Measurements from ENCODE around the gene TFCP2L1.
"Not testable (repeated sequence)": the region's sequence is repeated elsewhere in the genome, so short reads cannot be mapped to it uniquely, and the experiment has no call there.

The TFCP2L1 gene

GRCh38 chr2:121284463-121285449 lies at the start of gene TFCP2L1:
TSS of gene TFCP2L1 (minus strand) at chr2:121285202. CDS start at chr2:121285109, 93 bp downstream.
- DNase-seq (ENCODE audit: insufficient read length, low spot score) (no peak), FAIRE-seq (no peak)

DNA sequence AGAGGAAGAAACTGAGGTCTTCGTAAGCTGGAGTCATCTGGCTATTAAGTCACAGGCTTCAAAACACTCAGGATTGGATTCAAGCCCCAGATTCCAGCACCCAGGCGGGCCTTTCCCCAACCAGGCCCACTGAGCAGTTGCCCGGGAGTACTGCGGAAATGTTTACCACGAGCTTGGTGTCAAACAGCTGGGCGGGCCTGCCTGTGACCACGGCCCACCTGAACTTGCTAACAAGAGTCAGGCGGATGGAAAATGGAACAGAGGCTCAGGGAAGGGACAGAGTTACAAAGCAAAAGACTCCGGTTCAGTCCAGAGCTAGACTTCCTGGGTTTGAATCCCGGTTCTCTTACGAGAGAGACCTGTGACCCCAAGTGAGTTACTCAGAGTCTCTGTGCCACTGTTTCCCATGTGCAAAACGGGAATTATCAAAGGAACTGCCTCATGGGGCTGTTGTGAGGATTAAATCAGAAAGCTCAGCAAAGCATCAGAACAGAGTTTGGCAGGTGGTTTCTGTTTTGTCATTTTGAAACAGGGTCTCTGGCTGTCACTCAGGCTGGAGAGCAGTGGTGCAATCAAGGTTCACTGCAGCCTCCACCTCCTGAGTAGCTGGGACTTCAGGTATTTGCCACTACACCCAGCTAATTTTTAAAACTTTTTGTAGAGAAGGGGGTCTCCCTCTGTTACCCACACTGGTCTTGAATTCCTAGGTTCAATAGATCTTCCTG lies 49.0 kb upstream of the TFCP2L1 start:
- DNase-seq (ENCODE audit: insufficient read length, low spot score): no peak
- FAIRE-seq: peak; percentile 4

DNA sequence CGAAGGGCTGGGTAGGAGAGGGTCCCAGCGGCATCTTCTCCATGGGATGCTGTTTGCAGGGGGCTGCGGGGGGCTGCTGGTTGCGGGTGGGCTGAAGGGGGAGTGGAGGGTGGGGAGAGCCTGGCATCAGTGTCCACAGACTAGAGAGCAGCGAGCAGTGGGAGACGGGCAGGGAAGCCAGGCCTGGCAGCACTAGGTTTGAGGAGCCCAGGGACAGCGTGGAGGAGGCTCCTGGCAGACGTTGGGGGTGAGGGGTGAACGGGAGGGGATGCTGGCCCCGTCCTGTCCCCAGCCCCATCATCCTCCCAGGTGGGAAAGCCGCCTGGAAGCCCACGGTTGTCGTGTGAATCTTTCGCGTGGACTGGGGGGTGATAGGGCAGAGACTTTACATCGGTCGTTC lies 48.2 kb upstream of the TFCP2L1 start:
- FAIRE-seq (no peak), DNase-seq (ENCODE audit: insufficient read length, low spot score) (no peak)

GRCh38 chr2:121331324-121331723 lies 46.3 kb upstream of the TFCP2L1 start:
- FAIRE-seq; DNase-seq (ENCODE audit: insufficient read length, low spot score): not testable (repeated sequence)

GRCh38 chr2:121330921-121331320 lies 45.9 kb upstream of the TFCP2L1 start:
- FAIRE-seq: no peak

DNA sequence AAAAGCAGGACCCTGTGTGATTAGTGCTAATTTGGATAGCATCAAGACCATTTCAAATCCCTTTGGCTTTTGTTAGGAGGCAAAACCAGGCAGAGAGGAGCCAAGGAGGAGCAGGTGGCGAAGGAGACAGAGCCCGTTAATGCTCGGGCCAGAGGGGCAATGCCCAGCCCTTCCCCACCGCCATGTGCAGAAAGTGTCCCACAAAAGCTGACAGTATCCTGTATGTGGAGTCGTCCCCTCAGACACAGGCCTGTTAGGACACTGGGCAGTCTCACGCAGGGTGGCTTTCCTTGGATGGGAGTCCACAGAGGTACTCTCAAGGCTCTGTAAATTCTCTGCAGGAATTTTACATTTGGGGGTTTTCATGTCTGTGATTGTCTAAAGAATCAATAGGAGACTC lies 44.8 kb upstream of the TFCP2L1 start:
- FAIRE-seq: no peak
- DNase-seq (ENCODE audit: insufficient read length, low spot score): no peak

More at GRCh38 chr2:121330921-121331320, 45.9 kb upstream of the TFCP2L1 start:
- DNase-seq (ENCODE audit: insufficient read length, low spot score): no peak

DNA sequence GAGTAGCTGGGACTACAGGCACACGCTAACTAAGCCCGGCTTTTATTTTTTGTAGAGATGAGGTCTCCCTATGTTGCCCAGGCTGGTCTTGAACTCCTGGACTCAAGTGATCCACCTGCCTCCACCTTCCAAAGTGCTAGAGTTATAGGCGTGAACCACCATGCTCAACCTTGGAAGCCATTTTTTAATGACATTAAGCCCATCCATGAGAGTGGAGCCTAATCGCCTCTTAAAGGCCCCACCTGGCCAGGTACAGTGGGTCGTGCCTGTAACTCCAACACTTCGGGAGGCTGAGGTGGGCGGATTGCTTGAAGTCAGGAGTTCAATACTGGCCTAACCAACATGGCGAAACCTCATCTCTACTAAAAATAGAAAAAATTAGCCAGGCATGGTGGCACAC lies 41.6 kb upstream of the TFCP2L1 start:
- FAIRE-seq: no peak
- DNase-seq (ENCODE audit: insufficient read length, low spot score): no peak

DNA sequence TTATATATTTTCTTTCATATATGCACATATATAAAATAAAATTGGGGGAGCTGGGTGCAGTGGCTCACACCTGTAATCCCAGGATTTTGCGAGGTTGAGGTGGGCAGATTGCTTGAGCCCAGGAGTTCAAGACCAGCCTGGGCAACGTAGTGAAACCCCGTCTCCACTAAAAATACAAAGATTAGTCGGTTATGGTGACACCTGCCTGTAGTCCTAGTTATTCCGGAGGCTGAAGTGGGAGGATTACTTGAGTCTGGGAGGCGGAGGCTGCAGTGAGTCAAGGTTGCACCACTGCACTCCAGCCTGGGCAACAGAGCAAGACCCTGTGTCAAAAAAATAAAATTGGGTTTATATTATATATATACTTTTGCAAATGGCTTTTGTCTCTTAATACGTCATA lies 39.6 kb upstream of the TFCP2L1 start:
- no peak for FAIRE-seq
- no peak for DNase-seq (ENCODE audit: insufficient read length, low spot score)

GRCh38 chr2:121321476-121321875 lies 36.5 kb upstream of the TFCP2L1 start:
- no peak for DNase-seq (ENCODE audit: insufficient read length, low spot score)
- no peak for FAIRE-seq

- no peak for FAIRE-seq
Observed at GRCh38 chr2:121319941-121320340, 34.9 kb upstream of the TFCP2L1 start.

DNA sequence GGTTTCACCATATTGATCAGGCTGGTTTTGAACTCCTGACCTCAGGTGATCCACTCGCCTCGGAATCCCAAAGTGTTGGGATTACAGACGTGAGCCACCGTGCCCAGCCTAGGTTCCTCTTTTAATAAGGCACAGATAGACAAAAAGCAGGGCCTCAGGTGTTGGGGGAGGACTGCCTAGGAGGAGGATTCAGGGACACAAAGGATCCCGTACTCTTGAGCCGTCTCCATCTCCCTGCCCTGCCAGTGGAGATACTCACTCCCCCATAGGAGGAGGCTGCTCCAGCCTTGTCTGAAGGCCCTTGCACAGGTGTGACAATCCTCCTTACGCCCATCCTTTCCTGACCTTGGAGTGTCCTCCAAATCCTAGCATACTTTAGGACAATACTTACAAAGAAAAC lies 32.0 kb upstream of the TFCP2L1 start:
- FAIRE-seq (no peak), DNase-seq (ENCODE audit: insufficient read length, low spot score) (no peak)

More at GRCh38 chr2:121319941-121320340, 34.9 kb upstream of the TFCP2L1 start:
- no peak for DNase-seq (ENCODE audit: insufficient read length, low spot score)

GRCh38 chr2:121313701-121314100 lies 28.7 kb upstream of the TFCP2L1 start:
- FAIRE-seq; DNase-seq (ENCODE audit: insufficient read length, low spot score): not testable (repeated sequence)

DNA sequence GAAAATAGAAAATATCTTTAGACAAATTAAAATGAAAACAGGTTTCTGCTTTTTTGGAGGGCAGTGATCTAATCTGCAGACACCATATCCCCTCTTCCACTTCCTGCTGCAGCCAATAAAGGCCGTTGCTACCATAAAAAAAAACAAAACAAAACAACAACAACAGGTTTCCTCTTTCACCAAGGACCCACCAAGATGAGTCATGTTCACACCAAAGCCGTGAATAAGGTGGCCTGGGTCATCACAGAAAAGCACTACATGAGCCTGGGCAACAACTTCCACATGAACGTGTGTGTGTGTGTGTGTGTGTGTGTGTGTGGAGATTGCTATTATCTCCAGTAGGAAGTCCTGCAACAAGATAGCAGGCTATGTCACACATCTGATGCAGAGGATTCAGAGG lies 24.8 kb upstream of the TFCP2L1 start:
- FAIRE-seq (no peak), DNase-seq (ENCODE audit: insufficient read length, low spot score) (no peak)

GRCh38 chr2:121309323-121309722 lies 24.3 kb upstream of the TFCP2L1 start:
- no peak for FAIRE-seq
- DNase-seq (ENCODE audit: insufficient read length, low spot score): no peak

GRCh38 chr2:121307048-121307447 lies 22.0 kb upstream of the TFCP2L1 start:
- FAIRE-seq (no peak), DNase-seq (ENCODE audit: insufficient read length, low spot score) (no peak)

- DNase-seq (ENCODE audit: insufficient read length, low spot score) (no peak), FAIRE-seq (no peak)
Observed at GRCh38 chr2:121304941-121305340, 19.9 kb upstream of the TFCP2L1 start.

DNA sequence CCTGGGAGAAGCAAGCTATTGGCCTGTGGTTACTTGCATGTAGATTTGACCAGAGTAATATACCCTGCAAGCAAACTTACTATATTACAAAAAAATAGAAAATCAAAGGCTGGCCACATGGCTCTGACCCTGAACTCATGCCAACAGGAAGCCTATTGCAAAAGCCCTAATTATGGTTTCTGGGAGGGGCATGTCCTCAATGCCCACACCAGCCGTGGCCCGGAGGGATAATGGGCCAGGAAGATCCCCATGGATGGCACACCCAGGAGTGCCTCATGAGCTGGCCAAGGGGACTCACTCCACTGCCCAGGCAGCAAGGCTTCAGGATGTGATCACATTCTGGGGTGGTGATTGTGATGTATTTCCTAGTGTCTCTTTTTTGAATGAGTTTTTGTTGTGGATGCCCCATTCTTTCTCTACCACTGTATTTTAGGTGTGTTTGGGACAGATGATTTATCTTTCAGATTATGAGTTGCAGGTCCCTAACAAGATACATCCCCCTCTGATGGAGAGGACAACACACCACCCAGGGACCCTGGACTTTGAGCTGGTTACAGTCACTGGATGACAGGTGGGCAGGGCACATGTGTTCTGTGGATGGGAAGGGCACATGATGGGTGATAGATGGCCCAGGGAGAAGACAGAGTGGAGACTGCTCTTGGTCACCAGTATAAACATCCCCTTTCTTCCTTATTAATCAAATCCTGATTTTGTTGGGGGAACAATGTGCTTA lies 18.7 kb upstream of the TFCP2L1 start:
- no peak for DNase-seq (ENCODE audit: insufficient read length, low spot score)
- no peak for FAIRE-seq

GRCh38 chr2:121301190-121301589 lies 16.2 kb upstream of the TFCP2L1 start:
- not testable (repeated sequence) for FAIRE-seq; DNase-seq (ENCODE audit: insufficient read length, low spot score)

GRCh38 chr2:121298476-121298875 lies 13.5 kb upstream of the TFCP2L1 start:
- DNase-seq (ENCODE audit: insufficient read length, low spot score) (no peak), FAIRE-seq (no peak)

- not testable (repeated sequence) for FAIRE-seq
Observed at GRCh38 chr2:121297866-121298265, 12.9 kb upstream of the TFCP2L1 start.

More at GRCh38 chr2:121297866-121298265, 12.9 kb upstream of the TFCP2L1 start:
- DNase-seq (ENCODE audit: insufficient read length, low spot score): not testable (repeated sequence)
